SJSA1 (cell line): ENCODE results near the gene HHATL. TPM values are rescaled to one million over a fixed set of nuclear protein-coding genes. Genes with fewer than 3 reads are reported as not detected.
A peak's percentile ranks its signal among the peaks of the same experiment; 100 is the strongest.

Source experiments
- DNase-seq, 2 experiments: peaks; one replicate each; pipeline ENCODE4 v3.0.0-alpha.2; 2015 to 2020; ENCODE audit warnings: low spot score in 2 of 2, low read depth in 1 of 2
- H3K27ac ChIP-seq: fragments of 250-450 bp; sonication (Bioruptor Pico); 2 replicates; pipeline ENCODE4 v1.5.1; 2020; ENCODE audit warnings: mild to moderate bottlenecking, moderate library complexity
- H3K27me3 ChIP-seq: fragments of 250-450 bp; sonication (Bioruptor Pico); replicated peaks from 2 replicates; pipeline ENCODE4 v1.5.1; 2020; ENCODE audit warnings: mild to moderate bottlenecking, moderate library complexity
- H3K36me3 ChIP-seq: fragments of 250-450 bp; sonication (Bioruptor Pico); 2 replicates; pipeline ENCODE4 v1.5.1; 2020; ENCODE audit warnings: mild to moderate bottlenecking
- H3K4me1 ChIP-seq: fragments of 250-450 bp; sonication (Bioruptor Pico); replicated peaks from 2 replicates; pipeline ENCODE4 v1.6.1; 2021; ENCODE audit warnings: mild to moderate bottlenecking
- H3K4me3 ChIP-seq: fragments of 250-450 bp; sonication (Bioruptor Pico); 2 replicates; pipeline ENCODE4 v1.5.1; 2020; ENCODE audit warnings: mild to moderate bottlenecking
- H3K9me3 ChIP-seq: fragments of 250-450 bp; sonication (Bioruptor Pico); replicated peaks from 2 replicates; pipeline ENCODE4 v1.5.1; 2020; ENCODE audit warnings: mild to moderate bottlenecking
- total RNA-seq: library from RNA; depleted of rRNA; stranded (reverse); fragments of >200 nt; shearing (Covaris generic); gene quantifications from 2 replicates; pipeline ENCODE4 v1.2.3, GENCODE V29; 2014

Gene HHATL
- total RNA-seq, 1 experiment from 2014 or later = not detected

DNA sequence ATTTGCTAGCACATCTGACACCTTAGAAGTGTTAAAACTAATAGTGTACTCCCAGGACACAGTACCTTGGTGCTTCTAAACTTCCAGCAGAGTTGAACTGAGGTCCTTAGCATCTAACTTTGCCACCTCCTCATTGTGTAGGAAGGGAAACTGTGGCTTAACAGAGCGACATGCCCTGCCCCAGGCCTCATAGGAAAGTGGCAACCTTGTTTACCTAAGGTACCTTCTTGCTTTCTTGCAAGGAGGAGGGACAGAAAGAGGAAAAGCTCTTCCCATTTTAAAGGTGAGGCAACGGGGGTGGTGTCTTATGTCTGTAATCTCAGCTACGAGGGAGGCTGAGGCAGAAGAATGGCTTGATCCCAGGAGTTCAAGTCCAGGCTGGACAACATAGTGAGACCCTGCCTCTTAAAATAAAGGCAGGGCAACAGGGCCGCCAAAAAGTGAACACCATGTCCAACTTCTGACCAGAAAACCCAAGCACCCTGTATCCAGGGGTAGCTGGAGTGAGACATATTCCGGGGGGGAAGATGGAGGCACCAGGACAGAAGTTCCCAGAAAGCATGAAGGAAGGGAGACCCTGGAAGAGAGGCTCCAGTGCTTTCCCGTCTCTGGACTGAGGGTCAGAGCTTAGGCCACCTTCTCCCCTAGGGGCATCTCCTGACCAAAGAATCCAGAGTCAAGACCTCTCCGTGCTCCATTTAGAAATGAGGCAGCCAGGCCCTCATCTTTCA, 17.8 kb downstream of the HHATL start:
- Histone ChIP-seq H3K4me3 (no peak overlapping the region), H3K27me3 (no peaks in the 10 kb centered on the region), H3K9me3 (no peaks in the 10 kb centered on the region), H3K4me1 (peaks cover 12% of the 10 kb centered on the region), H3K36me3 (no peaks in the 10 kb centered on the region), H3K27ac (no peak overlapping the region)
- no peak for DNase-seq

DNA sequence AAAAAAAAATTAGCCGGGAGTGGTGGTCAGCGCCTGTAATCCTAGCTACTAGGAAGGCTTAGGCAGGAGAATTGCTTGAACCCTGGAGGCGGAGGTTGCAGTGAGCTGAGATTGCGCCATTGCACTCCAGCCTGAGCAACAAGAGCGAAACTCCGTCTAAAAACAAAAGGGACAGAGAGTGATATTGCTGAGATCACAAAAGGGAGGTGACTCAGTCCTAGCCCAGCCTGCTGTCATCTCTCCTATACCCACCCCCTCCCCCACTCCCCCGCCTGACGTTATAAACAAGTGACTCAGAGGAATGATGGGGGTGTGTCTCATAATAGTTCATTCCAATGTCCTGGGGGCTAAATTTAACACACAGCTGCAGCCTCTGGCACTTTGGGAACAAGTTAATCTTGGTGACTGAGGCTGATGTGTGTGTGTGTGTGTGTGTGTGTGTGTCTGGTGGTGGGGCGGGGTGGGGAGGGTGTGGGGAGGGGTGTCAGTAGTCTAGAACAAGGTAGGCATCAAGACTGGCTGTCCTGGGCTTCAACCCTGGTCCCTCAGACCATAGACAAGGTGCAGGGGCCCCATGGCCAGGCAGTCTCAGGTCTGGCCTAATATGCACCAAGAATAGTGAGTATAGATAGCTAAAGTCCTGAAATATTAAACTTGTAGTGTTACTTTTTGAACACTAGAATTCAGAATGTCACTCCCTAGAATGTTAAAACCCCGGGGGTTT, 18.6 kb downstream of the HHATL start:
- H3K27ac ChIP-seq = 0 out of 2 replicates have a peak overlapping the region, but pooled peaks have one; percentile 25
- DNase-seq = peak; percentile 57 to 88
- H3K27me3 ChIP-seq = no peaks in the 10 kb centered on the region
- no peaks in the 10 kb centered on the region for H3K9me3 ChIP-seq
- H3K36me3 ChIP-seq = no peaks in the 10 kb centered on the region
- peaks cover 12% of the 10 kb centered on the region for H3K4me1 ChIP-seq
- peak overlapping the region; percentile 22 for H3K4me3 ChIP-seq

DNA sequence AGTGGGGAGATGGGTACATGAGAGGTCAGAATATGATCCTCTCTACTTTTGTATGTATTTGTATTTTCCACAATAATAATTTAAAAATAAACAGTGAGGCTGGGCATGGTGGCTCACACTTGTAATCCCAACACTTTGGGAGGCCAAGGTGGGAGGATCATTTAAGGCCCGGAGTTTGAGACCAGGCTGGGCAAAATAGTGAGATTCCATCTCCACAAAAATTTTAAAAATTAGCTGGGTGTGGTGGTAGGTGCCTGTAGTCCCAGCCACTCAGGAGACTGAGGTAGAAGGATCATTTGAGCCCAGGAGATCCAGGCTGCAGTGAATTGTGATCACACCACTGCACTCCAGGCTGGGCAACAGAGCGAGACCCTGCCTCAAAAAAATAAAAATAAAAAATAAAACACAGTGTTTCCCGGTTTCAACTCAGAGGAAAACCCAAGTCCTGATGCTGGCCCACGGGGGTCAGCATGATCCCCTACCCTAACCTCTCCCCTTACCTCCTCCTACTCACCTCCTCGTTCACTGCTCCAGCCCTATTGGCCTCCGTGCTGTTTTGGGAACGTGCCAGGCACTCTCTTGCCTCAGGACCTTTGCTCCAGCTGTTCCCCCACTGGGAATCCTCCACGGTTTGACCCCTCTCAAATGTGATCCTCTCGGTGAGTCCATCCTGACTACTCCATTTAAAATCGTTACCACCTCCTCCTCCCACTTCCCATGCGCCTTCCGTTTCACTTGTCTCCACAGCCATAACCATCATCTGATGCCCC, 20.1 kb downstream of the HHATL start:
- Histone ChIP-seq H3K4me1 (peaks cover 12% of the 10 kb centered on the region), H3K9me3 (no peaks in the 10 kb centered on the region), H3K27me3 (no peaks in the 10 kb centered on the region), H3K27ac (no peak overlapping the region), H3K4me3 (no peak overlapping the region), H3K36me3 (no peaks in the 10 kb centered on the region)
- no peak for DNase-seq

DNA sequence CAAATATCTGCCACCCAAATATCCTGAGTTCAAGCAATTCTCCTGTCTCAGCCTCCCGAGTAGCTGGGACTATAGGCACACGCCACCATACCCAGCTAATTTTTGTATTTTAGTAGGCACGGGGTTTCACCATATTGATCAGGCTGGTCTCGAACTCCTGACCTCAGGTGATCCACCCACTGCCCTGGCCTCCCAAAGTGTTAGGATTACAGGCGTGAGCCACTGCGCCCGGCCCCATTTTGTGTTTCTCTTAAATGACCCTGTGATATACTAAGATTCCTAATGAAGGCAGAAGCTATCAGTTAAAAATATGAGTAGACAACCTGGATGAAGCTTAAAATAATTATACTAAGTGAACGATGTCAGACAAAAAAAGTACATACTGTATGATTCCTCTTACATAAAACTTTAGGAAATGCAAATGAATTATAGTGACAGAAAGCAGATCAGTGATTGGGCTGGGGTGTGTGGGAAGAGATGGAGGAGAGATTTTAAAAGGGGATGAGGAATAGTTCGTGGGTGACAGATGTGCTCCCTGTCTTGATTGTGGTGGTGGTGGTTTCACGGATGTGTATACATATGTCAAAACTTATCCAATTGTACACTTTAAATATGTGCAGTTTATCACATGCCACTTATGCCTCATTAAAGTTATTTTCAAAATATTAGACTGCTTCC, 21.1 kb downstream of the HHATL start:
- no peak overlapping the region for H3K27ac ChIP-seq
- no peak for DNase-seq

DNA sequence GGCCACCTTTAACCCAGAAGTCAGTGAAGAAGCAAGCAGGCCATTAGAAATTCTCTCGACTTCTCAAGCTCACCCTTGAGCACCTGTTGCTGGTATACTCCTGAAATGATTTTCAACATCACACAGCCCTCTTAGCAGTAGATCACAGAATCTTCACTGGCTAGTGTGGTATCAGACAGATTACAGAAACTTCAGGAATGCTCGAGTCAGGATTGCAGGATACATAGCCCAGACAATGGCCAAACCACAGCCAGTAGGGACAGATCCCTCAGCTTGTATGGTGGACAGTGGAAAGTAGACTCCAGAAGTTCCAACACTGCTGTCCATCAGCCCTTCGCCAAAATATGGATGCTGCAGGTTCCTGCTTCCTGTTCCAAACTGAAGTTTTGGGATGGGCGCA, 21.8 kb downstream of the HHATL start:
- H3K4me3 ChIP-seq = no peak overlapping the region
- H3K4me1 ChIP-seq = peaks cover 12% of the 10 kb centered on the region
- H3K27ac ChIP-seq = no peak overlapping the region
- DNase-seq = no peak
- H3K27me3 ChIP-seq = no peaks in the 10 kb centered on the region
- H3K36me3 ChIP-seq = no peaks in the 10 kb centered on the region
- no peaks in the 10 kb centered on the region for H3K9me3 ChIP-seq

More for the DNA sequence above, 21.1 kb downstream of the HHATL start:
- Histone ChIP-seq H3K9me3 (no peaks in the 10 kb centered on the region), H3K4me3 (no peak overlapping the region), H3K27me3 (no peaks in the 10 kb centered on the region), H3K4me1 (peaks cover 12% of the 10 kb centered on the region), H3K36me3 (no peaks in the 10 kb centered on the region)

DNA sequence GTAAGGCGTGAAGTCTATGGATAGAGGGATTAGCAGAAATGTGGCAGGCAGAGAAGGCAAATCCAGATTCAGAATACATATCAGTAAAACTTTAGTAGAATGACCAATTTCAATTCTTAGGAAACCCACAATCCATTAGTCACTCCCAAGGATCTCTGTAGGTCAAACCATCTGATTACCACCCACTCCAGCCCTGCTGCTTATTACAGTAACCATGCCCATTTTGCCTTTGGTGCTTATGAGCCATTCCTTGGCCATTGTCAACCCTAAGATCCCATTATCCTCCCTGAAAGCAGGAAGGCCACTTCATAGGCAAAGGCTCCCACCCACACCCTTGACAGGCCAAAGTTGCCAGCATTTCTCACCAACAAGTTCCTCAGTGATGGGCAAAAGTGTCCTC, 22.3 kb downstream of the HHATL start:
- Histone ChIP-seq H3K9me3 (no peaks in the 10 kb centered on the region), H3K4me3 (no peak overlapping the region), H3K27me3 (no peaks in the 10 kb centered on the region), H3K36me3 (no peaks in the 10 kb centered on the region), H3K27ac (no peak overlapping the region), H3K4me1 (peaks cover 12% of the 10 kb centered on the region)
- no peak for DNase-seq

DNA sequence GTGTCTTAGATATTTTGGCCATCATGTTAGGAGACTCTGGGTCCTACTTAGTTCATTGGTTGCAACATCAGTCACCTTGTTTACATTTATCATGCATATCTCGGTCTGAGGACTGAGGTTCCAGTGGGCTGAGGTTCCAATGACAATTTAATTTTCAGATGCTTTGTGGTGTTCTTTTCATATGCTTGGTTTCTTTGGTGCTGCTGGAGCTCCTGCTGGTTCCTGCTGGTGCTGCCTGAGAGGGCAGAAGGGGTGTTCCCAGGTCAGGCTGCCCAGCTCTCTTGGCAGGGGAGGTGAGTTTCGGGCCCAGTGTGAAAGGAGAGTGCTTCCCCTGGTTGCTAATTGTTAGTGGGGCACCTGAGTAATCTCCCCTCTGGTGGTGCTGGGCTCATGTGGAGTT, 24.2 kb downstream of the HHATL start:
- H3K4me1 ChIP-seq = peaks cover 2% of the 10 kb centered on the region; the same call in 1 of the 2 replicates
- no peak overlapping the region for H3K27ac ChIP-seq
- no peaks in the 10 kb centered on the region for H3K27me3 ChIP-seq
- no peak overlapping the region for H3K4me3 ChIP-seq
- no peaks in the 10 kb centered on the region for H3K9me3 ChIP-seq
- no peak for DNase-seq
- H3K36me3 ChIP-seq = no peaks in the 10 kb centered on the region

DNA sequence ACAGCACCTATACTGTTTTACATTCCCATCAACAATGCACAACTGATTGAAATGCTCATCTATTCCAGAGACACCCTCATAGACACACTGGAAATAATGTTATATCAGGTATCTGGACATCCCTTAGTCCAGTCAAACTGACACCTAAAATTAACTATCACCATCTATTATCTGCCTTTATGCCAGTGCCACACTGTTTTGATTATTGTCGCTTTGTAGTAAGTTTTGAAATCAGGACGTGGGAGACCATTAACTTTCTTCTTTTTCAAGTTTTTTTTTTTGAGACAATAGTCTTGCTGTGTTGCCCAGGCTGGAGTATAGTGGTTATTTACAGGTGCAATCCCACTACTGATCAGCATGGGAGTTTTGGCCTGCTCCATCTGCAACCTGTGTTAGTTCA, 26.7 kb downstream of the HHATL start:
- H3K27me3 ChIP-seq = no peaks in the 10 kb centered on the region
- no peak for DNase-seq
- H3K36me3 ChIP-seq = no peaks in the 10 kb centered on the region
- no peak overlapping the region for H3K4me3 ChIP-seq
- H3K27ac ChIP-seq = no peak overlapping the region
- H3K9me3 ChIP-seq = no peaks in the 10 kb centered on the region
- H3K4me1 ChIP-seq = no peaks in the 10 kb centered on the region

DNA sequence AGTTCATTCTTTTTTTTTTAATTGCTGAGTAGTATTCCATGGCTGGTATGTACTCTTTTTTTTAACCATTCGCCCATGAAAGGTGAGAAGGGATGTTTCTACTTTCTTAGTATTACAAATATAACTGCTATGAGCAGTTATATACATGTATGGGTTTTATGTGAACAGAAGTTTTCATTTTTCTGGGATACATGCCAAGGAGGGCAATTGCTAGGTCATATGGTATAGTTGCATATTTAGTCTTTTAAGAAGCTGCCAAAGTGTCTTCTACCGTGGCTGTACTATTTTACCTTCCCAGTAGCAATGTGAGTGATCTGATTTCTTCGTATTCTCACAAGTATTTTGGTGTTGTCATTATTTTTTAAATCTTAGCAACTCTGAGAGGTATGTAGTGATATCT, 28.5 kb downstream of the HHATL start:
- no peak for DNase-seq
- H3K4me3 ChIP-seq = no peak overlapping the region

DNA sequence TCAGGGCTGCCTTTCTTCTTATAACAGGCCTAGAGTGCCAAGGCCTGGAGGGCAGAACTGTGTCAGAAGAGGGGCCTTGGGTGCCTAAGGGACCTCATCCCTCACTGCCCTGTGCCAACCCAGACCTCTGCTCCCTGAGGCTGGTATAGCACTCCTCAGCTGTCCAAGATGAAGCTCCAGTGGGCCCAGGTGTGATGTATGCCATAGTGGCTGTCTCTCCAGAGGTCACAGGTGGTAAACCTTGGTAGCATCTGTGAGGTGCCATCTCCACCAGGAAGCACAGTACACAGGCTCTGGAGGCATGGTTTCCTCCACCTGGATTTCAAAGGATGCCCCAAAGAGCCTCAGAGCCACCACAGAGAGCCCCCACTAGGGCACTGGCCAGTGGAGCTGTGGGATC, 29.5 kb downstream of the HHATL start:
- H3K9me3 ChIP-seq = no peaks in the 10 kb centered on the region
- H3K4me3 ChIP-seq = no peak overlapping the region

More for the DNA sequence above, 28.5 kb downstream of the HHATL start:
- H3K27ac ChIP-seq = no peak overlapping the region
- no peaks in the 10 kb centered on the region for H3K9me3 ChIP-seq
- no peaks in the 10 kb centered on the region for H3K27me3 ChIP-seq
- no peaks in the 10 kb centered on the region for H3K36me3 ChIP-seq
- H3K4me1 ChIP-seq = no peaks in the 10 kb centered on the region

DNA sequence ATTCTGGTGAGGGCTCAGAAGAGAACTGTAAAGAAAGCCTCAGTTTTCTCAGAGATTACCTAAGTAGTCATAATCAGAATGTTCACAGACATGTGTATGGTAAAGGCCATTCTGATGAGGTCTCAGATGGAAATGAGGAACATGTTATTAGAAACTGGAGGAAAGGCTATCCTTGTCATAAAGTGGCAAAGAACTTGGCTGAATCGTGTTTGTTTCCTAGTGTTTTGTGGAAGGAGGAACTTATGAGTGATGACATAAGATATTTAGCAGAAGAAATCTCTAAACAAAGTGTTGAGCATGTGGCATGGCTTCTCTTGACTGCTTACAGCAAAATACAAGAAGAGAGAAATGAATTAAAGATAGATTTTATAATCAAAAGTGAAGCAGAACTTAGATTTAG, 30.1 kb downstream of the HHATL start:
- DNase-seq = no peak
- no peak overlapping the region for H3K27ac ChIP-seq
- H3K4me3 ChIP-seq = no peak overlapping the region
- H3K9me3 ChIP-seq = no peaks in the 10 kb centered on the region
- no peaks in the 10 kb centered on the region for H3K27me3 ChIP-seq
- H3K36me3 ChIP-seq = no peaks in the 10 kb centered on the region
- no peaks in the 10 kb centered on the region for H3K4me1 ChIP-seq

More for the DNA sequence above, 29.5 kb downstream of the HHATL start:
- Histone ChIP-seq H3K27ac (no peak overlapping the region), H3K27me3 (no peaks in the 10 kb centered on the region), H3K36me3 (no peaks in the 10 kb centered on the region), H3K4me1 (no peaks in the 10 kb centered on the region)
- DNase-seq = no peak

DNA sequence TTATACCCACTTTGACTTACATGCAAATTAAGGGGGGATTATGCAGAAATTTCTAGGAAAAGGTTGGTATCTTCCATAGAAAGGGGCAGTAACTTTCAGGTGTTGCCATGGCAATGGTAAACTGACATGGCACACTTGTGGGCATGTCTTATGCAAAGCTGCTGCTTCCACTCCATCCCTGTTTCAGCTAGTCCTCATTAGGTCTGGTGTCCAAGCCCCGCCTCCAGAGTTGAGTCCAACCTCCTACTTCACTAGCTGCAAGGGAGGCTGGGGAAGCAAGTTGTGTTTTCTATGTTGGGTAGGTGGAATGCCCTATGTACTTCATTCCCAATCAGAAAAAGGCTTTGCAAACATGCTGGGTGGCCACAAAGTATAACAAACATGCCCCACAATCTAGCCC, 31.9 kb downstream of the HHATL start:
- Histone ChIP-seq H3K27me3 (no peaks in the 10 kb centered on the region), H3K9me3 (no peaks in the 10 kb centered on the region), H3K4me1 (no peaks in the 10 kb centered on the region), H3K36me3 (no peaks in the 10 kb centered on the region), H3K4me3 (no peak overlapping the region), H3K27ac (no peak overlapping the region)
- DNase-seq = no peak

DNA sequence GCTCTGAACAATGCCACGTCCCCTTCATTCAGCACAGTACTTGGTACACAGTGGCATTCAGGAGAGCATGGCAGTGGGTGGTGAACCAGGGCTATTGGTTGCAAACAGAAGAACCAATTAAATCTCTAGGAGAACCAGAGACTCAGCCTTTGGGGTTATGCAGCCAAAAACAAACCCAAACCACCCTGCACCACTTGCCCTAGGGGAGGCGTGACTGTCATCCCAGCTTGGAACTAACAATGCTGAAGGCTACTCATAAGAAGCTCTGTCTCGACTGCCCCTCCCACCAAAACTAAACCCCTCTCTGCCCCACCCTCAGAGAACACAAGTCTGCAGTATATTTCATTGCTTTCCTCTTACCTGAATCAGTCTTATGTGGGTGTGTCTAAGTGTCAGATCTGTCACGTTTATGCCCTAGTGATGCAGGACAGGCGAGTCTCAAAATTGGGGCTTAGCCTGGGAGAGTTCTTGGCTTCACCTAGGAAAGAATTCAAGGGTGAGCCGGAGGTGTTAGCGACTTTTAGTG, 32.5 kb downstream of the HHATL start:
- Histone ChIP-seq H3K27me3 (no peaks in the 10 kb centered on the region), H3K27ac (no peak overlapping the region), H3K36me3 (no peaks in the 10 kb centered on the region), H3K4me3 (no peak overlapping the region), H3K9me3 (no peaks in the 10 kb centered on the region), H3K4me1 (no peaks in the 10 kb centered on the region)
- no peak for DNase-seq
